Measurements from ENCODE around the gene ANKLE2.
"Not testable (repeated sequence)": the region's sequence is repeated elsewhere in the genome, so short reads cannot be mapped to it uniquely, and the experiment has no call there.

Gene ANKLE2

DNA sequence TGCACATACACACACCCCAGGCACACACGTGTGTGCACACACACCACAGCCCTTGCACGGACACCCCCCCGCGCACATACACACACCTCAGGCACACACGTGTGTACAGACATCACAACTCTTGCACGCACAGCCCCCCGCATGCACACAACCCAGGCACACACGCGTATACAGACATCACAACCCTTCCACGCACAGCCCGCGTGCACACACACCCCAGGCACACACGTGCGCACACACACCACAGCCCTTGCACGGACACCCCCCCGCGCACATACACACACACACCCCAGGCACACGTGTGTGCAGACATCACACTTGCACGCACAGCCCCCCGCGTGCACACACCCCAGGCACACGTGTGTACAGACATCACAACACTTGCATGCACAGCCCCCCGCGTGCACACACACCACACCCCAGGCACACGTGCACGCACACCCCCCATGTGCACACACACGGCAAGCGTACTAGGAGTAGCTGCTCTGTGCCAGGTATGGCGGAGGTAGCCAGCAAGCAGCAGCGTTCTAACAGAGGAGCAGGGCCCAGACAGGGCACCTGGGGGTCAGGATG lies 18.2 kb upstream of the ANKLE2 start:
- Histone ChIP-seq H3K9me3 (ENCODE audit: insufficient read depth, low read length) (no peaks in the 10 kb centered on the region), H3K36me3 (ENCODE audit: low read length) (no peaks in the 10 kb centered on the region), H3F3A (ENCODE audit: insufficient read depth) (no peaks in the 10 kb centered on the region), H3K9me2 (replicated peaks; ENCODE audit: insufficient read depth, low read length) (no peaks in the 10 kb centered on the region), H3K27ac (ENCODE audit: low read depth, low read length) (no peak overlapping the region), H3K4me2 (ENCODE audit: low read depth, low read length, poor library complexity, severe bottlenecking) (no peak overlapping the region), H3K9ac (ENCODE audit: low read length) (no peak overlapping the region), H2AFZ (ENCODE audit: low read depth, low read length, severe bottlenecking) (no peak overlapping the region), H3K79me2 (ENCODE audit: insufficient read depth, low read length) (no peaks in the 10 kb centered on the region), H4K20me1 (ENCODE audit: low read depth, low read length) (no peaks in the 10 kb centered on the region), H3K4me3 (ENCODE audit: insufficient read depth, low read length, poor library complexity, severe bottlenecking) (no peak overlapping the region), H3K27me3 (ENCODE audit: low read length) (no peaks in the 10 kb centered on the region)
- TF ChIP-seq EZH2phosphoT487 (conservative IDR thresholded peaks at IDR 0.05; ENCODE audit: low read length): no peak

DNA sequence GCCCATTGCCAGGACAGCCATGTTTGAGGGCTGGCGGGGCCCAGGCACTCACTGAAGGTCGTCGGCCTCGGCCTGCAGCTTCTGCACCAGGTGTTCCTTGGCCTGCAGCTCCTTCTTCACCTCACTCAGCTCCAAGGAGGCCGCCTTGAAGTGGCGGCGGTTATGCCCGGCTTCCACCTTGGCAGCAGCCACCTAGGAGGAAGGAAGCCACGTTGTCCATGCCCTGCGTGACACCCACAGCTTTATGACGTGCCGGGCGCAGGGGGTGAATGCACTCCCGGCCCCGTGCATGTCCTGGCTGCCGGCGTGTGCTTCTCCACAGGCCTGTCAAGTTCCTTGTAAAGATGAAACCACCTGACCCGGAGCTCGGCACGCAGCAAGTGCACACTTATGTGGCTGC lies 16.0 kb upstream of the ANKLE2 start:
- Histone ChIP-seq H3K36me3 (ENCODE audit: low read length) (no peaks in the 10 kb centered on the region), H3K9me3 (ENCODE audit: insufficient read depth, low read length) (no peaks in the 10 kb centered on the region), H3K9ac (ENCODE audit: low read length) (no peak overlapping the region), H3K27me3 (ENCODE audit: low read length) (no peaks in the 10 kb centered on the region), H3K9me2 (replicated peaks; ENCODE audit: insufficient read depth, low read length) (no peaks in the 10 kb centered on the region), H4K20me1 (ENCODE audit: low read depth, low read length) (no peaks in the 10 kb centered on the region), H3F3A (ENCODE audit: insufficient read depth) (peaks cover 3% of the 10 kb centered on the region; the same call in 1 of the 2 replicates), H3K4me3 (ENCODE audit: insufficient read depth, low read length, poor library complexity, severe bottlenecking) (no peak overlapping the region), H3K27ac (ENCODE audit: low read depth, low read length) (no peak overlapping the region), H3K4me2 (ENCODE audit: low read depth, low read length, poor library complexity, severe bottlenecking) (no peak overlapping the region), H2AFZ (ENCODE audit: low read depth, low read length, severe bottlenecking) (no peak overlapping the region), H3K79me2 (ENCODE audit: insufficient read depth, low read length) (no peaks in the 10 kb centered on the region)
- no peak for TF ChIP-seq EZH2phosphoT487 (conservative IDR thresholded peaks at IDR 0.05; ENCODE audit: low read length)
- TF ChIP-seq, protein P1, sequence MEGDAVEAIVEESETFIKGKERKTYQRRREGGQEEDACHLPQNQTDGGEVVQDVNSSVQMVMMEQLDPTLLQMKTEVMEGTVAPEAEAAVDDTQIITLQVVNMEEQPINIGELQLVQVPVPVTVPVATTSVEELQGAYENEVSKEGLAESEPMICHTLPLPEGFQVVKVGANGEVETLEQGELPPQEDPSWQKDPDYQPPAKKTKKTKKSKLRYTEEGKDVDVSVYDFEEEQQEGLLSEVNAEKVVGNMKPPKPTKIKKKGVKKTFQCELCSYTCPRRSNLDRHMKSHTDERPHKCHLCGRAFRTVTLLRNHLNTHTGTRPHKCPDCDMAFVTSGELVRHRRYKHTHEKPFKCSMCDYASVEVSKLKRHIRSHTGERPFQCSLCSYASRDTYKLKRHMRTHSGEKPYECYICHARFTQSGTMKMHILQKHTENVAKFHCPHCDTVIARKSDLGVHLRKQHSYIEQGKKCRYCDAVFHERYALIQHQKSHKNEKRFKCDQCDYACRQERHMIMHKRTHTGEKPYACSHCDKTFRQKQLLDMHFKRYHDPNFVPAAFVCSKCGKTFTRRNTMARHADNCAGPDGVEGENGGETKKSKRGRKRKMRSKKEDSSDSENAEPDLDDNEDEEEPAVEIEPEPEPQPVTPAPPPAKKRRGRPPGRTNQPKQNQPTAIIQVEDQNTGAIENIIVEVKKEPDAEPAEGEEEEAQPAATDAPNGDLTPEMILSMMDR (IDR thresholded peaks at IDR 0.05; ENCODE audit: insufficient read depth, low read length, poor library complexity, severe bottlenecking): no peak

- Histone ChIP-seq H3K36me3 (ENCODE audit: low read length) (no peaks in the 10 kb centered on the region), H3K27ac (ENCODE audit: low read depth, low read length) (no peak overlapping the region), H3K4me3 (ENCODE audit: insufficient read depth, low read length, poor library complexity, severe bottlenecking) (no peak overlapping the region), H3K4me2 (ENCODE audit: low read depth, low read length, poor library complexity, severe bottlenecking) (no peak overlapping the region), H3K79me2 (ENCODE audit: insufficient read depth, low read length) (no peaks in the 10 kb centered on the region), H3K27me3 (ENCODE audit: low read length) (no peaks in the 10 kb centered on the region), H3K9me3 (ENCODE audit: insufficient read depth, low read length) (no peaks in the 10 kb centered on the region), H3K9ac (ENCODE audit: low read length) (no peak overlapping the region), H2AFZ (ENCODE audit: low read depth, low read length, severe bottlenecking) (no peak overlapping the region), H4K20me1 (ENCODE audit: low read depth, low read length) (no peaks in the 10 kb centered on the region), H3K9me2 (replicated peaks; ENCODE audit: insufficient read depth, low read length) (no peaks in the 10 kb centered on the region), H3F3A (ENCODE audit: insufficient read depth) (peaks cover 9% of the 10 kb centered on the region)
- no peak for TF ChIP-seq EZH2phosphoT487 (conservative IDR thresholded peaks at IDR 0.05; ENCODE audit: low read length)
- TF ChIP-seq, protein P1 (IDR thresholded peaks at IDR 0.05; ENCODE audit: insufficient read depth, low read length, poor library complexity, severe bottlenecking): no peak
Measured at GRCh38 chr12:132776816-132777568, 15.4 kb upstream of the ANKLE2 start.

DNA sequence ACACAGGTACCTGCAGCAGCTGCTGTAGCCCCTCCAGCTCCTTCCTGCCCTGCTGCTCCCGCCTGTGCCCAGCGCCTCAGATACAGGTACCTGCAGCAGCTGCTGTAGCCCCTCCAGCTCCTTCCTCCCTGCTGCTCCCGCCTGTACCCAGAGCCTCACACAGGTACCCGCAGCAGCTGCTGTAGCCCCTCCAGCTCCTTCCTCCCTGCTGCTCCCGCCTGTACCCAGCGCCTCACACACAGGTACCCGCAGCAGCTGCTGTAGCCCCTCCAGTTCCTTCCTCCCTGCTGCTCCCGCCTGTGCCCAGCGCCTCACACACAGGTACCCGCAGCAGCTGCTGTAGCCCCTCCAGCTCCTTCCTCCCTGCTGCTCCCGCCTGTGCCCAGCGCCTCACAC lies 14.6 kb upstream of the ANKLE2 start:
- not testable (repeated sequence) for H3K9me3 ChIP-seq (ENCODE audit: insufficient read depth, low read length); H3K4me2 ChIP-seq (ENCODE audit: low read depth, low read length, poor library complexity, severe bottlenecking); H3K4me3 ChIP-seq (ENCODE audit: insufficient read depth, low read length, poor library complexity, severe bottlenecking); H4K20me1 ChIP-seq (ENCODE audit: low read depth, low read length); H3K9ac ChIP-seq (ENCODE audit: low read length); H3K27ac ChIP-seq (ENCODE audit: low read depth, low read length); H3K79me2 ChIP-seq (ENCODE audit: insufficient read depth, low read length); H3K9me2 ChIP-seq (replicated peaks; ENCODE audit: insufficient read depth, low read length); H2AFZ ChIP-seq (ENCODE audit: low read depth, low read length, severe bottlenecking); H3K27me3 ChIP-seq (ENCODE audit: low read length); H3K36me3 ChIP-seq (ENCODE audit: low read length)
- H3F3A ChIP-seq (ENCODE audit: insufficient read depth): peaks cover 16% of the 10 kb centered on the region

Measured in SU-DHL-6 (cell line).